BLaER1 (cell line): ENCODE data around the gene DTX1.

Source experiments
- H3K27ac ChIP-seq: shearing (Covaris generic); formaldehyde crosslinking; 2 replicates; pipeline ENCODE4 v1.8.1; 2022
- H3K27me3 ChIP-seq: shearing (Covaris generic); formaldehyde crosslinking; 2 replicates; pipeline ENCODE4 v1.8.1; 2022
- H3K36me3 ChIP-seq: shearing (Covaris generic); formaldehyde crosslinking; 2 replicates; pipeline ENCODE4 v1.8.1; 2022
- H3K4me1 ChIP-seq: shearing (Covaris generic); formaldehyde crosslinking; 2 replicates; pipeline ENCODE4 v1.8.1; 2022
- H3K4me2 ChIP-seq: shearing (Covaris generic); formaldehyde crosslinking; 2 replicates; pipeline ENCODE4 v1.8.1; 2022
- H3K4me3 ChIP-seq: shearing (Covaris generic); formaldehyde crosslinking; 2 replicates; pipeline ENCODE4 v1.8.1; 2022
- H3K9ac ChIP-seq: shearing (Covaris generic); formaldehyde crosslinking; 2 replicates; pipeline ENCODE4 v1.8.1; 2022
- H3K9me3 ChIP-seq: shearing (Covaris generic); formaldehyde crosslinking; 2 replicates; pipeline ENCODE4 v1.8.1; 2022
- H4K20me1 ChIP-seq: shearing (Covaris generic); formaldehyde crosslinking; 2 replicates; pipeline ENCODE4 v1.8.1; 2022
- Cebpa-rat ChIP-seq: shearing (Covaris generic); IDR thresholded peaks from 2 replicates; pipeline ENCODE4 v1.8.1; 2022

DTX1 gene

DNA sequence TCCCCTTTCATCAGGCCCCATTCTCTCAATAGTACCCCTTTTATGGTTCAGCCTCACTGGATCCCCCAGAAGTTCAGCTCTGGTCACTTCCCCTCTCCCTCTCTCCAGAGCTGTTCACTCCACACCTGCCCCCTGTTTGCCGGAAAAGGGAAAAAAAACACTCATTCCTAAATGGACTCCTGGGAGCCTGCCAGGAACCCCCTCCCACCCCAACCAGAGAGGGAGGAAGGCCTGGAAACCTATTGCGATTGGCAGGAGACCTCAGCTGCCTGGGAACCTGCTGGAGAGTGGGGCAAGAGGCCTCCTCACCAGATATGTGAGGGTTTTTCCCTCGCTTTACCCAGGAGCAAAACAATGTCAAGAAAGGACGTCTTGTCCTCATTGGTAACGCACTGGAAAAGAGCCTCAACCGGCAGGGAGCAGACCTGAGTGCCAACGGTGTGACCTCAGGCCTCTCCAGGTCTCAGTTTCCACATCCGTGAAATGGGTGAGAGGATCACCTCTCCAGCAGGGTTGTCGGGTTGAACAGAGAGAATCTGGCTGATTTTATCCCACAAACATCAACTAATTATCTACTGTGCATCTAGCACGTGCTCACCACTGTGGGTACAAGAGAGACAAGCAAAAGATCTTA, 4.6 kb downstream of the DTX1 start:
- H3K27me3 ChIP-seq: peaks cover 16% of the 10 kb centered on the region; the same call in 1 of the 2 replicates
- no peaks in the 10 kb centered on the region for H3K9me3 ChIP-seq
- peaks cover 86% of the 10 kb centered on the region for H3K4me1 ChIP-seq
- peaks cover 78% of the 10 kb centered on the region for H4K20me1 ChIP-seq
- no peaks in the 10 kb centered on the region; the same call in 1 of the 2 replicates for H3K36me3 ChIP-seq
- no peak overlapping the region for H3K9ac ChIP-seq
- peak overlapping the region; percentile 94 for H3K4me2 ChIP-seq
- TF ChIP-seq Cebpa-rat: no peak
- no peak overlapping the region for H3K4me3 ChIP-seq
- 0 out of 2 replicates have a peak overlapping the region, but pooled peaks have one; percentile 0 for H3K27ac ChIP-seq

DNA sequence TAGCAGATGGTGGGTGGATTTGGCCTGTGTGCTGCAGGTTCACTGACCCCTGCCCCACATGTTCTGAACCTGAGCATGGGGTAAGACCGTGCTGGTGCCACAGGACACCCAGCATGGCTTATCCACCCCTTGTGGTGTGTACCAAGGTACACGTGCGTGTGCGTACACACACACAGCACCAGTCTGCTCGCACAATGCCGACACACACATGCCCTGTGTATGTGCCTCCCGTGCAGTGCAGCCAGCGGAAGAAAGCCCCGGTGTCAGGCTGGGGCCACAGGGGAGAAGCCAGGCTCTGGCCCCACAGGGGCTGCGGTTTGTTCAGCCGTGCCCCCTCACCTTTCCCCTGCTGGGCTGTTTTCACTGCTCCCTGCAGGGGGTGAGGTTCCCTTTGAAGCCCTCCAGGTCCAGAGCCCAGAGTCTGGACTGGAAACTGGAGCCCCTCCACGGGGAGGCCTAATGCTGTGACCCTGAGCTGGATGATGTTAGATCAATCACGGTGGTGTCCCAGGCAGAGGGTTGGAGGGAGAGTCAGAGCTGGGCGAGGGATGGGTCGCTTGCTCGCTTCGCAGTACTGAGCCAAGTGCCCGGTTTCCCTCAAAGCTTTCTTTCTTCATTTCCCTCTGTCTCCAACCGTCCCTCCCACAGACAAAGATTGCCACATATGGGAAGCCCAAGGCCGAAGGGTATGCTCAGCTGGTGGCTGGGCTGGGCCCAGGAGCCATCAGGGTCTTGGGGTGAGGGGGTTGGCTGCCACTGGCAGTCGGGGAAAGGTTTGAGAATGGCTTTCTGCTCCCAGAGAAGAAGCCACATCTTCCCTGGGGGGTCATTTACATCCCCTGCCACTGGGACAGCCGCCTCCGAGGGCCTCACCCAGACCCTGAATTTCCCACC, 6.2 kb downstream of the DTX1 start:
- Histone ChIP-seq H3K27ac (peak overlapping the region; percentile 45), H3K27me3 (peaks cover 2% of the 10 kb centered on the region; the same call in 1 of the 2 replicates), H3K4me3 (peak overlapping the region; percentile 50), H3K36me3 (peaks cover 8% of the 10 kb centered on the region; the same call in 1 of the 2 replicates), H3K4me1 (peaks cover 90% of the 10 kb centered on the region), H3K9ac (peak overlapping the region; percentile 47), H3K4me2 (peak overlapping the region; percentile 94), H3K9me3 (no peaks in the 10 kb centered on the region), H4K20me1 (peaks cover 94% of the 10 kb centered on the region)
- TF ChIP-seq Cebpa-rat: 0 out of 2 replicates have a peak, but pooled peaks have one; percentile 8

DNA sequence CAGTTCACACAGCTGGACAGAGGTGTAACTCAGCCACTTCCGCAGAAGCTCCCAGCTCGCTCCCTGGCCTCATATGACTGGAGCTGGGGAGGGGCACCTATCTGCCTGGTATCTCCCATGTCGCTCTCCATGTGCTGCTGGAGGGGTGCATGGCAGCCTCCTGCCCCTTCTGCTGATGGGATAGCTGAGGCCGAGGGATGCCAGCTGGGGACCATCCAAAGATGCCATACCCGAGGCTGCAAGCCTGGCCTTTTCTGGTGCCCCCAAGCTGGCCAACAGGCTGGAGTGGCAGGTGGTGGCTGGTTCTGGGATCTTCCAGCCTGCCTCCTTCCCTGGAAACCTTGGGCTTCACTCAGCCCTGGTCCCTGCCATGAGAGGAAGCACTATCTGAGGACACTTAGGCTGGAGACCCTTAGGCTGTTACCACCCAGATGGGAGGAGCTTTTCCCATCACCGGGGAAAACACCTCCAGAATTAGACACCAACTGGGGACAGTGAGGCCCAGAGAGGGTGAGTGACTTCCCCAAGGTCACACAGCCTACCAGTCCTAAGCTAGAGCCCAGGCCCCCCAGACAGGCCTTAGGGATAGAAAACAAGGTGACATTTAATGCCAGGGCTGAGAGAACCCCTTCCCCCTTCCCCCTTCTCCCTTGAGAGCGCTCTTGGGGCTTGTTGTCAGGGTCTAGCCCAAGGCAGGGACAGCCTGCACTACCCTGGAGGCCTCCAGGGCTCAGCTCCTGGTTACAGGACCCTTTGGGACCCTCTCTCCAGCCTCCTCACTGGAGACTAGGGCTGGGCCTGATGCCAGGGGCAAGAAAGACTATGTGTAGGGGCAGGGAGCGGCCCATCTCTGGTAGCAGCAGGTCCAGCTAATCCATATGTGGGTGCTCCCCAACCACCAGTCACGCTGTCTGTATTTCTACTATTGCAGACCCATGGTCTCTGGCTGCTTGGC, 7.1 kb downstream of the DTX1 start:
- Histone ChIP-seq H3K27me3 (no peaks in the 10 kb centered on the region), H3K36me3 (peaks cover 8% of the 10 kb centered on the region; the same call in 1 of the 2 replicates), H3K9me3 (no peaks in the 10 kb centered on the region), H4K20me1 (peaks cover 100% of the 10 kb centered on the region), H3K4me2 (peak overlapping the region; percentile 94), H3K4me3 (no peak overlapping the region), H3K27ac (peak overlapping the region; percentile 45), H3K4me1 (peaks cover 90% of the 10 kb centered on the region), H3K9ac (peak overlapping the region; percentile 47)
- TF ChIP-seq Cebpa-rat: no peak

- H3K36me3 ChIP-seq: peaks cover 8% of the 10 kb centered on the region; the same call in 1 of the 2 replicates
- H3K4me2 ChIP-seq: peak overlapping the region; percentile 94
- no peaks in the 10 kb centered on the region for H3K9me3 ChIP-seq
- H3K27ac ChIP-seq: 0 out of 2 replicates have a peak overlapping the region, but pooled peaks have one; percentile 45
- no peak overlapping the region for H3K4me3 ChIP-seq
- H3K27me3 ChIP-seq: no peaks in the 10 kb centered on the region
- H3K4me1 ChIP-seq: peaks cover 90% of the 10 kb centered on the region
- TF ChIP-seq Cebpa-rat: no peak
- peaks cover 100% of the 10 kb centered on the region for H4K20me1 ChIP-seq
- H3K9ac ChIP-seq: no peak overlapping the region
Measured at GRCh38 chr12:113064395-113065125, 8.0 kb downstream of the DTX1 start.

GRCh38 chr12:113065126-113066007, 8.8 kb downstream of the DTX1 start:
- peaks cover 91% of the 10 kb centered on the region for H3K4me1 ChIP-seq
- no peaks in the 10 kb centered on the region for H3K9me3 ChIP-seq
- peaks cover 100% of the 10 kb centered on the region for H4K20me1 ChIP-seq
- peaks cover 8% of the 10 kb centered on the region; the same call in 1 of the 2 replicates for H3K36me3 ChIP-seq
- no peaks in the 10 kb centered on the region for H3K27me3 ChIP-seq
- no peak for TF ChIP-seq Cebpa-rat
- H3K9ac ChIP-seq: no peak overlapping the region
- peak overlapping the region; percentile 94 for H3K4me2 ChIP-seq
- H3K27ac ChIP-seq: no peak overlapping the region
- H3K4me3 ChIP-seq: no peak overlapping the region

DNA sequence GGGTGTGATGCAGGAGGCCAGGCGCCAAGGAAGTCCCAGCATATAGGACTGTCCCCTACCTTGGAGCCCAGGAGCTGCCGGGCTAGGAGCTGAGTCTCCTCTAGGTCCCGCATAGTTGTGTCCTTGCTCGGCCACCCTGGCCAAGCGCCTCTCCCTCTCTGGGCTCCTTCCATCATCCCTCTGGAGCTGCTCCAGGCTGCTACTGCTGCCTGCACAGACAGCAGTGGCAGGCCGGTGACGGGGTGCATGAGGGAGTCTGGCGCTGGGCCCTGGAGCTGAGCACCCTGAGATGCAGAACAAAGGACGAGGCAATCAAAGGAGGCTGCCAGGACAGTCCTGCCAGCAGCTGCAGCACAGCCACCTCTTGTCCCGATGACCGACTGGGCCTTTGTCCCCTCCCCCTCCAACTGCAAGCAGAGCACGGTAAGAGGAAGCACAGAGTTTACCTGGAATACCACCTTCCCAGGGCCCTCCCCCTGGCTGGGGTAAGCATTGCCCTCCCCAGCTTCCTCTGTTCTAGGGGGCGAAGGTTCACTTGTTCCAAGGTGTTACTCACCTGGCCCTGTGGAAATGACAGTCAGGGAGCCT, 10.4 kb downstream of the DTX1 start:
- Histone ChIP-seq H3K36me3 (peaks cover 8% of the 10 kb centered on the region; the same call in 1 of the 2 replicates), H3K9ac (no peak overlapping the region), H3K27ac (no peak overlapping the region), H3K4me2 (peak overlapping the region; percentile 12; the same call in 1 of the 2 replicates), H3K4me3 (no peak overlapping the region), H4K20me1 (peaks cover 100% of the 10 kb centered on the region), H3K4me1 (peaks cover 91% of the 10 kb centered on the region), H3K27me3 (no peaks in the 10 kb centered on the region), H3K9me3 (no peaks in the 10 kb centered on the region)
- TF ChIP-seq Cebpa-rat: no peak

- TF ChIP-seq Cebpa-rat: no peak
- Histone ChIP-seq H4K20me1 (peaks cover 90% of the 10 kb centered on the region), H3K27me3 (no peaks in the 10 kb centered on the region), H3K36me3 (peaks cover 8% of the 10 kb centered on the region; the same call in 1 of the 2 replicates), H3K9ac (no peak overlapping the region), H3K4me1 (peaks cover 91% of the 10 kb centered on the region), H3K27ac (no peak overlapping the region), H3K9me3 (no peaks in the 10 kb centered on the region), H3K4me3 (no peak overlapping the region), H3K4me2 (peak overlapping the region; percentile 35; the same call in 1 of the 2 replicates)
Measured at GRCh38 chr12:113067987-113068935, 11.7 kb downstream of the DTX1 start.
